VCaP (cell line): ENCODE data around the gene SH3PXD2B.
A peak's percentile ranks its signal among the peaks of the same experiment; 100 is the strongest.
"Not testable (repeated sequence)": the region's sequence is repeated elsewhere in the genome, so short reads cannot be mapped to it uniquely, and the experiment has no call there.

Source experiments
- H3K27ac ChIP-seq: fragments of 450-650 bp; 2 replicates; pipeline ENCODE4 v1.5.1; 2017
- CTCF ChIP-seq: fragments of 450-650 bp; conservative IDR thresholded peaks from 2 replicates; pipeline ENCODE4 v1.5.1; 2017; ENCODE audit warnings: mild to moderate bottlenecking, moderate library complexity

Gene SH3PXD2B

GRCh38 chr5:172371684-172372083, 82.6 kb downstream of the SH3PXD2B start:
- H3K27ac ChIP-seq, result no peak overlapping the region
- no peak for TF ChIP-seq CTCF

- peak; percentile 66 for TF ChIP-seq CTCF
- H3K27ac ChIP-seq, result no peak overlapping the region
Measured at GRCh38 chr5:172370648-172371545, 83.4 kb downstream of the SH3PXD2B start.

- H3K27ac ChIP-seq, result no peak overlapping the region
- no peak for TF ChIP-seq CTCF
Measured at GRCh38 chr5:172370237-172370640, 84.1 kb downstream of the SH3PXD2B start.

GRCh38 chr5:172368699-172369098, 85.6 kb downstream of the SH3PXD2B start:
- H3K27ac ChIP-seq, result not testable (repeated sequence)

GRCh38 chr5:172365948-172366608, 88.2 kb downstream of the SH3PXD2B start:
- no peak for TF ChIP-seq CTCF
- no peak overlapping the region for H3K27ac ChIP-seq

GRCh38 chr5:172364773-172365172, 89.6 kb downstream of the SH3PXD2B start:
- TF ChIP-seq CTCF, result no peak
- H3K27ac ChIP-seq, result no peak overlapping the region

GRCh38 chr5:172362755-172363154, 91.6 kb downstream of the SH3PXD2B start:
- H3K27ac ChIP-seq, result no peak overlapping the region
- TF ChIP-seq CTCF, result no peak
